A673 (cell line): ENCODE measurements around the gene COPS7A.

Source experiments
- EZH2 ChIP-seq: fragments of 200-600 bp; sonication (generic); IDR thresholded peaks from 2 replicates; pipeline ENCODE4 v1.6.1; 2017; ENCODE audit warnings: borderline replicate concordance, low read depth, mild to moderate bottlenecking, mixed read lengths, antibody characterized with exemption, low read length; ENCODE audit not compliant: poor library complexity, severe bottlenecking
- TF ChIP-seq, protein P1 (sequence below): fragments of 300-800, 200-600 bp; sonication (generic); conservative IDR thresholded peaks from 2 replicates; pipeline ENCODE4 v1.5.1; 2017; ENCODE audit warnings: low read depth, mild to moderate bottlenecking, antibody characterized with exemption, low read length, moderate library complexity, mixed read lengths

DNA sequence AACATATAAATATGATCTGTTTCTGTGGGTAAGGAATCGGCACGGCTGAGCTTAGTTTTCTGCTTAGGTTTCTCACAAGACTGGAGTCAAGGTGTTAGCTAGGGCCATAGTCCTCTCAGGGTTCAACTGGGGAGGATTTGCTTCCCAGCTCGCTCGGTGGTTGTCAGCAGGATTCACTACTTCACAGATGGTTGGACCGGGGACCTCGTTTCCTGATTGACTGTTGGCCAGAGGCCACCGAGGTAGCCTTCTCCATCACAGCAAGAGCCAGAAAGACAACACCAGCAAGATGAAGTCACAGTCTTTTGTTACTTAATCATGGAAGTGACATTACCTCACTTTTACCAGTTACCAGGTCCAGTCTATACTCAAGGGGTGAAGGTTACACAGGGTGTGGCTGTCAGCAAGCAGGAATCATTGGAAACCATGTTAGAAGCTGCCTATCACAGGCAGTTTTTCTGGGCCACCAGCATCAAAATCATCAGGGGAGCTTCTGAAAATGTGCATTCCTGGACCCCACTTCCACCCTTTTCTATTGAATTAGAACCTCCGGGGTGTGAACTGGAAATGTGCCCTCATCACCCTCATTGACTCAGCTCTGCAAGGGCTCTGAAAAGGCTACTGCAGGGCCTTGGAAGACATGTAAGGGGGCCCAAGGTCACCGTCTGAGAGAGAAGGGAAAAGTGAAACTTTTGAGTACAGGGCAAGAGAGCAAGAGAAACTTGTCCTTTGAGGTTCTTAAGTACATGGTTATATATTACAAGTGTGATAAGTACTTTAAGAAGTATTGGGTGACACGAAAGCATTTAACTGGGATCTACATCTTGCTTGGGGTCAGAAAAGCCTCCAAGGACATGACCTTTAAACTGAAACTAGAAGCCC, 10.9 kb downstream of the COPS7A start:
- TF ChIP-seq, protein P1, sequence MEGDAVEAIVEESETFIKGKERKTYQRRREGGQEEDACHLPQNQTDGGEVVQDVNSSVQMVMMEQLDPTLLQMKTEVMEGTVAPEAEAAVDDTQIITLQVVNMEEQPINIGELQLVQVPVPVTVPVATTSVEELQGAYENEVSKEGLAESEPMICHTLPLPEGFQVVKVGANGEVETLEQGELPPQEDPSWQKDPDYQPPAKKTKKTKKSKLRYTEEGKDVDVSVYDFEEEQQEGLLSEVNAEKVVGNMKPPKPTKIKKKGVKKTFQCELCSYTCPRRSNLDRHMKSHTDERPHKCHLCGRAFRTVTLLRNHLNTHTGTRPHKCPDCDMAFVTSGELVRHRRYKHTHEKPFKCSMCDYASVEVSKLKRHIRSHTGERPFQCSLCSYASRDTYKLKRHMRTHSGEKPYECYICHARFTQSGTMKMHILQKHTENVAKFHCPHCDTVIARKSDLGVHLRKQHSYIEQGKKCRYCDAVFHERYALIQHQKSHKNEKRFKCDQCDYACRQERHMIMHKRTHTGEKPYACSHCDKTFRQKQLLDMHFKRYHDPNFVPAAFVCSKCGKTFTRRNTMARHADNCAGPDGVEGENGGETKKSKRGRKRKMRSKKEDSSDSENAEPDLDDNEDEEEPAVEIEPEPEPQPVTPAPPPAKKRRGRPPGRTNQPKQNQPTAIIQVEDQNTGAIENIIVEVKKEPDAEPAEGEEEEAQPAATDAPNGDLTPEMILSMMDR, result no peak
- TF ChIP-seq EZH2, result no peak
